T follicular helper cell (primary cell): Measurements from ENCODE around the gene RNF208.

Experiments used
- DNase-seq: peaks from one replicate; pipeline ENCODE4 v3.0.0-alpha.2; 2020; ENCODE audit warnings: low read depth

The RNF208 gene

GRCh38 chr9:137175345-137175961 lies 46.6 kb downstream of the RNF208 start:
- DNase-seq = no peak

GRCh38 chr9:137174722-137175293 lies 47.2 kb downstream of the RNF208 start:
- DNase-seq = no peak

- no peak for DNase-seq
Measured at GRCh38 chr9:137173796-137174664, 48.0 kb downstream of the RNF208 start.

- DNase-seq = no peak
Measured at GRCh38 chr9:137172901-137173795, 48.9 kb downstream of the RNF208 start.

GRCh38 chr9:137171149-137171900 lies 50.7 kb downstream of the RNF208 start:
- DNase-seq = no peak

GRCh38 chr9:137170486-137171148 lies 51.4 kb downstream of the RNF208 start:
- no peak for DNase-seq
